Stimulated activated CD8-positive, alpha-beta memory T cell treated with anti-CD3 and anti-CD28 coated beads, Interleukin-15, amount 100 ng/mL, for 48 hours (primary cell): ENCODE results near the gene AP1M1.
"Not testable (repeated sequence)": the region's sequence is repeated elsewhere in the genome, so short reads cannot be mapped to it uniquely, and the experiment has no call there.

ENCODE experiments used
- DNase-seq, 2 donors: peaks; one replicate each; pipeline ENCODE4 v3.0.0-alpha.2; 2020; ENCODE audit warnings: low read depth in 2 of 2

Gene AP1M1

DNA sequence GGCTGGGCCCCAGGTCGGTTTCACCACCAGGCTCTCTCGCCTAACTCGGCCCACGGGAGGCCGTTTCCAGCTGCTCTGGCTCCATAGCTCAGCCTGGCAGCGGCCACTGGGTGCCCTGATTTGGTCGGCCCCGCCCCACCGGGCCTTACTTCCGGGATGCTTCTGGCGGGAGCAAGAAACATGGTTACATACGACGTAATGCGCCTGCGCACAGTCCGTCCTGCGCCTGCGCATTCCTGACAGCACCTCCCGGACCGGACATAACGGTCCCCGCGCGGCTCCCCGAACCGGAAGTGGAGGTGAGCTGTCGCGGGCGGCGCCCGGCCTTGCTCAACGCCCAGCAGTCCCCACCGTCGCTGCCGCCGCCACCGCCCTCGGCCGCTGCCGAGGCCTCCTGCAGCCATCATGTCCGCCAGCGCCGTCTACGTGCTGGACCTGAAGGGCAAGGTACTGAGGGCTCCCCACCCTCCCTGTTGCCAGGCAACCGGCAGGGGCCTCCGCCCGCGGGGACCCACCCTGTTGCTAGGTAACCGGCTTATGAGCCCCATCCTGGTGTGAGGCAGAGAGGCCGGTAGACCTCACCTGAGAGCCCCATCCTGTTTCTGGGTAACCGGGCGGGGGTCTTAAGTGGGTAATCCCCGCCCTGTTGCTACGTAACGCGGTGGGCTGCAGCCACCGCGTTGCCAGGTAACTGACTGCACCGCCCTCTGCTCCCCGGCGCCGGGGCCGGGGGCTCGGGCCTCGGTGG is at the start of gene AP1M1:
TSS of gene AP1M1 (plus strand) at position 290 of the 748 bp plus-strand sequence. CDS start at position 406, 116 bp downstream.
- peak; percentile 99 to 100 for DNase-seq

DNA sequence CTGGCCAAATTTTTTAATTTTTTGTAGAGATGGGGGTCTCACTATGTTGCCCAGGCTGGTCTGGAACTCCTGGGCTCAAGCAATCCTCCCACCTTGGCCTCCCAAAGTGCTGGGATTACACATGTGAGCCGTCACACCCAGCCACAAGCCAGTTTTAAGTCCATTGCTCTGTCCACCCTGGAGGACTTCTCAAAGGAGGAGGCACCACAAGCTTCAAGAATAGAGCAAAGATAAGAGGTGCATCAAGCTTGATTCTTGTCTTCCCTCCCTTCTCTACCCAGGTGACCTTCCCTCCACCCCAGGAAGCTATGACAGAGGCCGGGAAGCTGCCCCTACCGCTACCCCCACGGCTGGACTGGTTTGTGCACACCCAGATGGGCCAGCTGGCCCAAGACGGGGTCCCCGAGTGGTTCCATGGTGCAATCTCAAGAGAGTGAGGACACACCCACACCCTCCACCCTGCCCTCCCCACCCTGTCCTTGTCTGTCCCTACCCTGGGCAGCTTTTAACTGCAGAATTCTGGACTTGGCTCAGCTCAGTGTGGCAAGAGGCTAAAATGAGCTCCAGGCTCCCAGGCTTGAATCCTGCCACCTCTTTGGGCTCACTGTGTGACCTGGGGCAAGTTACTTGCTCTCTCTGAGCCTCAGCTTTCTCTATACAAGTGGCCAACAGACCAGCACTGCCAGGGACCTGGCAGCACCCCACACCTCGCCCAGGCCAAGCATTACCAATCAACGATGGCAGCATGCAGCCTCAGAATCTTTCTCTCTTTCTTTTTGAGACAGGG is 49.1 kb upstream of the AP1M1 start:
- no peak for DNase-seq

DNA sequence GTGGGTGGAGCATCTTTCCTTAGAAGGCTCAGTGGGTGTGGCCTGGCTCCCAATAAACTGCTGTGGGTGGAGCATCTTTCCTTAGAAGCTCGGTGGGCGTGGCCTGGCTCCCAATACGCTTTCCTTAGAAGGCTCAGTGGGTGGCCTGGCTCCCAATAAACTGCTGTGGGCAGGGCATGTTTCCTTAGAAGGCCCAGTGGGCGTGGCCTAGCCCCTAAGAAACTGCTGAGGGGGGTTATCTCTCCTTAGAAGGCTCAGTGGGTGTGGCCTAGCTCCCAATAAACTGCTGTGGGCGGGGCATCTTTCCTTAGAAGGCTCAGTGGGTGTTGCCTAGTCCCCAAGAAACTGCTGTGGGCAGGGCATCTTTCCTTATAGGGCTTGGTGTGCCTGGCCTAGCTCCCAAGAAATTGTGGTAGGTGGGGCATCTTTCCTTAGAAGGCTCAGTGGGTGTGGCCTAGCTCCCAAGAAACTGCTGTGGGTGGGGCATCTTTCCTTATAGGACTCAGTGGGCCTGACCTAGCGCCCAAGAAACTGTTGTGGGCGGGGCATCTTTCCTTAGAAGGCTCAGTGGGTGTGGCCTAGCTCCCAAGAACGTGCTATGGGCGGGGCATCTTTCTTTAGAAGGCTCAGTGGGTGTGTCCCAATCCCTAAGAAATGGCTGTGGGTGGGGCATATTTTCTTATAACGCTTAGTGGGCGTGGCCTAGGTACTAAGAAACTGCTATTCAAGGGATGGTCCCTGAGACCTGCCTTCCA is 44.0 kb upstream of the AP1M1 start:
- no peak for DNase-seq

DNA sequence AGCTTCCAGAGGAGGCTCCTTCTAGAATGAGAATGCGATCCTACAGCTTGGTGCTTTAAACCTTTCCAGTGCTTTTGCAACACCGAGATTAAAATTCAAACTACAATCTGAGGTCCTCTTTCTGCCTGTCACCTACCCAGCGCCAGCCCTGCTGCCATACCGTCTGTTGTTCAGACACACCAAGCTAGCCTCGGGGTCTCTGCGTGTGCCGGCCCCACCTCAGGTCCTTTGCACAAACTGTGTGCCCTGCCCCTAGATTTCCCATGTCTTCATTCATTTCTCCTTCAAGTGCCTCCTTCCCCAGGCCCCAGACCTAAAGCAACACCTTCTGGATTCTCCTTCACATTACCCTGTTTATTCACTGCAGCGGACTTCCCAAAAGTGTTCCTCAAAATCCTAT is 43.2 kb upstream of the AP1M1 start:
- DNase-seq, result no peak

DNA sequence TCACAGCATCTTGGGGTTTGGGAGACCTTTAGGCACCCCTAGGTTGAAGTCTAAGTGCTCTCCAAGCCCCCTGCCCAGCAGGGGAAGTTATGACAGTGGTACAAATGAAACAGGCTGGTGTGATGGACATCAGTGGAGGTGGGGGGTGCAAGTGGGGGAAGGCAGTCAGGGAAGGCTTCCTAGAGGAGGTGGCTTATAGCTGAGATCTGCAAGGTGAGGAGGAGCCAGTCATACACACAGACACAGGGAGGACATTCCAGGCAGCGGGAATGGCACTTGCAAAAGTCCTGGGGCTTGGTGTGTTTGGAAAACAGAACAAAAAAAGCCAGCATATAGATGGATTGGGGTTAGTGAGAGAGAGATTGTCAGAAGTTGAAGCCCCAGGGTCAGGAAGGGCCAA is 42.6 kb upstream of the AP1M1 start:
- DNase-seq, result no peak

DNA sequence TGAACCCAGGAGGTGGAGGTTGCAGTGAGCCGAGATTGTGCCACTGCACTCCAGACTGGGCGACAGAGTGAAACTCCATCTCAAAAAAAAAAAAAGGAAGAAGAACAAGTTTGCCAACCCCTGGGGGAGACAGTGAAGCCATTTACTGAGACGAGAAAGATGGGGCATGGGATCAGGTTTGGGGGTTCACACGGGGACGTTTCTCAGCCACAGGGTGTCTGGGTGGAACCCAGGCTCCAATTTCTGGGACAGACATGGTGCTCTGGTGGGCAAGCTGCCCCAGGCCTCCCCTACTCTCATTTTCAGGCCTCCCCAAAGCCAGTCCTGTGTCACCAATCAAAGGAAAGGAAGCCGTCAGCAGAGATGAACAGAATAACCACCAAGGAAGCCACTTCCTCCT is 40.8 kb upstream of the AP1M1 start:
- no peak for DNase-seq

DNA sequence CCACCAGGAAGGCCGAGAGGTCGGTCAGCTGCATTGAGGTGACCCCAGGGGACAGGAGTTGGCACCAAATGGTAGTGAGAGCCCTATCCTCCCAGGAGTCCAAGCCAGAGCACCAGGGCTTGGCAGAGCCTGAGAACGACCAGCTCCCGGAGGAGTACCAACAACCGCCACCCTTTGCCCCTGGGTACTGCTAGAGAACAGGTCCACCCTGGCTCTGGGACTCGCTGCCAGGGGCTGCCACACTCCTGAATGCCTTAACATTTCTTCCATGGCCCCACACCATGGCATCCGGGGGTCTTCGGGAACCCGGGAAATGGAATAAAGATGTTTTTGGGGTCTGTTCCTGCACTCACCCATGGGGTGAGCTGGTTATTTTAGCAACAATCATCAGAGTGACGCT is 40.1 kb upstream of the AP1M1 start:
- DNase-seq, result no peak

DNA sequence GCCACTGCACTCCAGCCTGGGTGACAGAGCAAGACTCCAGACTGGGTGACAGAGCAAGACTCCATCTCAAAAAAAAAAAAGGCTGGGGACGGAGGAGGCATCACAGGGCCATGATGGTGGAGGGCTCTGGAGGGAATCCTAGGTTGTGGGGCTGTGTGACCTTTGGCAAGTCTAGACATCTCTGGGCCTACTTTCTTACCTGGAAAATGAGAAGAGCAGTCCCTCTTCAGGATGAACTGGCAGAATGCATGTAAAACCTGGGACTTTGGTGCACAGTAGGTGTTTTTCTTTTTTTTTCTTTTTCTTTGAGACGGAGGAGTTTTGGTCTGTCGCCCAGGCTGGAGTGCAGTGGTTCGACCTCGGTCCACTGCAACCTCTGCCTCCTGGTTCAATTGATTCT is 38.1 kb upstream of the AP1M1 start:
- no peak for DNase-seq

DNA sequence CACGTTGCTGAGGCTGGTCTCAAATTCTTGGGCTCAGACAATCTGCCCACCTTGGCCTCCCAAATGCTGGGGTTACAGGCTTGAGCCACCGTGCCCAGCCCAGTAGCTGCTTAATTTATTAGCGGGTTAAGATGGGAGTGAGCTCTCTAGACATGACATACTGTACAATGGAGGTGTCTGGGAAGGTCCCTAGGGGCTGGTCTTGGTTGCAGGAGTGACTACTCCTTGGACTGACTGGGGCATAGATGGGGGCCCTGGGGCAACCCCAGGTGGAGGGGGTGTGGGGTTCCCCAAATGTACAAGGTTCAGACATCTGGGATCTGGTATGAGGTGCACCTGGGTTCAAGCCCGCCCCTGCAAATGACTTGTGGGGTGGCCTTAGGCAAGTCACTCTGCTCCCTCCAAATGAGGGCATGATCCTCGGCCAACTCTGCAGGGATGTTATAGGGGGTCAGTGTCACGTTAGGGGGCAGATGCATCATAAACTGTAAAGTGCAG is 37.2 kb upstream of the AP1M1 start:
- DNase-seq, result no peak

DNA sequence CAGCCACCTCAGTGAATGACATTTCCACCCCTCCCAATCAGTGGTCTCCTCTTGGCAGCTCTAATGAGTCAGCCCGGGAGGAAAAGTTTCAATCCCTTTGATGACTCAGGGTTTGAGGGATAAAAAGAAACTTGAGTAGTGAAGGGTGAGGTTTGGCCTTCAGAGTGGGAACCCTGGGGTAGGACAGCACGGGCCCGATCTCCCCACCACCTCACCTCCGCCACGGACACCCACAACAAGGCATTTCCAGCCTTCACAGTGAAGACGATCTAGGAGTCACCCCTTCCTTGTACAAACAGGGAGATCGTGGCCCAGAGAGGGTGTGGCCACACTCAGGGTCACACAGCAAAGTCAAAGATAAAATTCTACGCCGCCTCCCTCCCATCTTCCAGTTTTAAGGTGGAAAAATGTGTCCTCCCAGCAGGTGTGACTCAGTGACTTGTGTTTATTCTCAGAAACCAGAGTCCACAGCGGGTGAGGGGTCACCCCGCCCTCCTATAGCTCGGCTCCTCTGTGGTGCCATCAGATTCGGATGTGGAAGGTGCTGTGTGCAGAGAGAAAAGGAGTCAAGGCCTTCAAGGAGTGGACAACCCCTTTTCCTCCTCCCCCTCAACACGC is 36.7 kb upstream of the AP1M1 start:
- DNase-seq, result peak; percentile 65 to 66

DNA sequence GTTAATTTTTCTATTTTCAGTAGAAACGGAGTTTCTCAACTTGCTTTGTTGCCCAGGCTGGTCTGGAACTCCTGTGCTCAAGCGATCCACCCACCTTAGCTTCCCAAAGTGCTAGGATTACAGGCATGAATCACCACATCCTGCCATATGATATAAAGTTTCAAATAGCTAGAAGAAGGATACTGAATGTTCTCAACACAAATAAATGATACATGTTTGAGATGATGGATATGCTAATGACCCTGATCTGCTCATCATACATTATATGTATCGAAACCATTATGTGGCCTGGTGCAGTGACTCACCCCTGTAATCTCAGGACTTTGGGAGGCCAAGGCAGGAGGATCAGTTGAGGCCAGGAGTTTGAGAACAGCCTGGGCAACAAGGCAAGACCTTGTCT is 35.9 kb upstream of the AP1M1 start:
- DNase-seq, result no peak

DNA sequence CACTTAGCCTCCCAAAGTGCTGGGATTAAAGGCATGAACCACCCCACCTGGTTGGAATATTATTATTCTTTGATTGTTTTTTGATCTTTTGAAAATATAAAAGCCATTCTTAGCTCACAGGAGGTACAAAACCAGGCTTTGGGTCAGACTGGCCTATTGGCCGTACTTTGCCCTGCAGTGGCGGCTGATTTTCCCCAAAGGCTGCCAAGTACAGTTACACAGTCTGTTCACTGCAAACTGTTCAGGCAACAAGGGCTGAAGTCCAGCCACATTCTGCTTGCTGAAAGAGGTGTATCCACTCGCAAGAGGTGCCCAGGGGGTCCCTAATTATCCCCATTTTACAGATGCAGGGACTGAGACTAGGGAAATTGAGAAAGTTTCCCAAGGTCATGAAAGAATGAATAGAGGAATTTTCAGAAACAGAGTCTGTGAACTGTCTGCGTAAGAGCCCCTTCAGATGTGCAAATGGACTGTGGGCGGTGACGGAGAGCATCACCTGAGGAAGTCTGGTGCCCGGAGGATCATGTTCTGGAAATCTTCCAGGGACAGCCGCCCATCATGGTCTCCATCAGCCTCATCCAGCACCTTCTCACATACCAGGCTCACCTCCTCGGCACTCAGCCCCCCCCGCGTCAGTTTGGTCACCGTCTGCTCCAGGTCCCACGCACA is 33.4 kb upstream of the AP1M1 start:
- DNase-seq, result no peak

DNA sequence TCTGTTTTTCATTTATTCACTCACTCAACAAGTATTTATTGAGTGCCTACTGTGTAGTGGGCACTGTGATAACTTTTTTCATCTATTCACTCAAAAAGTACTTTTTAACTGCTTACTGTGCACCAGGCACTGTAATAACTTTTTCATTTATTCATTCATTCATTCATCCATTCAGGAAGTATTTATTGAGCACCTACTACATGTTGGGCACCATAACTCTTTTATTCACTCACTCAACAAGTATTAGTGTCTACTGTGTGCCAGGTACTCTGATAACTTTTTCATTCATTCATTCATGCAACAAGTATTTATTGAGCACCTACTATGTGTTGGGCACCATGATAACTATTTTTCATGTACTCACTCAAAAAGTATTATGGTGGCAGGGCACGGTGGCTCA is 31.3 kb upstream of the AP1M1 start:
- no peak for DNase-seq

DNA sequence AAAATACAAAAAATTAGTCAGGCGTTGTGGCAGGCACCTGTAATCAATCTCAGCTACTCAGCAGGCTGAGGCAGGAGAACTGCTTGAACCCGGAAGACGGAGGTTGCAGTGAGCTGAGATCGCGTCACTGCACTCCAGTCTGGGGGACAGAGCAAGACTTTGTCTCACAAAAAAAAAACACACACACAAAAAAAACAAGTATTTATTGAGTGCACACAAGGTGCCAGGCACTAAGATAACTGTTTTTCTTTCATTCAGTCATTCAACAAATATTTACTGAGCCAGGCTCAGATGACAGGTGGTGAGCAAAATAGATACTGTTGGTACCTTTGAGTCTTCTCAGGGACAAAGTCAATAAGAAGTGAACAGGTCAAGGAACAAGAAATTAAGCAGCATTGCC is 30.7 kb upstream of the AP1M1 start:
- no peak for DNase-seq

DNA sequence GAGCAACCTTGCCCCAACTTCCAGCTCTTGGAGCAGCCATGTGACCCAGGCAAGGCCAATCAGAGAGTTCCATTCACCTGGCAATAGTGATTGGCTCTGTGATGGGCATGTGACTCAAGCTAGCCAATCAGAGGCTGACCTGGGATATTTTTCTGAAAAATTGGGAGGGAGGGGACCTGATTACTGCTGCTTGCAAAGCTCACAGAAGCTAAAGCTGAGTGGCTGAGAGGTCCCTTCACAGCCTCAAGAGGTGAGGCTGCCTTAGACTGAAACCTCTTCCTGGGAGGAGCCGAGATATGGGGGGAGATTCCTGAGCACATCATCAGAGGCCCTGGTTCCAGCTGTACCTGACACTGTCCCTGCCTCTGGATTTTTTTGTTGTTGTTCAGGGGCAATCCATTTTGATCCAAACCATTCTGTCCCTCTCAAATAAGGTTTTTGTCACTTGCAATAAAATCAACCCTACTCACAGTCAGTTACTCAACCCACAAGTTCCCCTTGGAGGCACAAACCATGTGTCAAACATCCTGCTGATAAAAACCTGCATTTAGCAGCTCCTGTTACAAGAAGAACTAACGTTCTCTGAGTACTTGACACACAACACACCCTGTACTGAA is 29.1 kb upstream of the AP1M1 start:
- no peak for DNase-seq

DNA sequence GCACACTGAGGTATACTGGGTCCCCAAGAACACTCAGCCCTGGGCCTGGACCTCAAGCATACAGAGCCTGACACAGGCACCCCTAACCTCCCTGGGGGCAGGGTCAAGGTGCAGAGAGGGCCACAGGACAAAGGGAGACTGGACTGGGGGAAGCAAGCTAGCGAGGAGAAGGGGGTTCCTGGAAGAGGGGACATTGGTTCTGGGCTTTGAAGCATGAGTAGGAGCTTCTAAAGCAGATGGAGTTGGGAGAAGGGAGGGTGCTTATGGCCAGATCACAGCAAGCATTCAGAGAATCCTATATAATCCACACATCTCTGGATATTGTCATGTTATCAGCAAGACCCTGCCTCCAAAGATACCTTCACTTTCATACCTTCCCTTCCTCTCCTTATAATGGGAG is 27.6 kb upstream of the AP1M1 start:
- DNase-seq, result no peak

DNA sequence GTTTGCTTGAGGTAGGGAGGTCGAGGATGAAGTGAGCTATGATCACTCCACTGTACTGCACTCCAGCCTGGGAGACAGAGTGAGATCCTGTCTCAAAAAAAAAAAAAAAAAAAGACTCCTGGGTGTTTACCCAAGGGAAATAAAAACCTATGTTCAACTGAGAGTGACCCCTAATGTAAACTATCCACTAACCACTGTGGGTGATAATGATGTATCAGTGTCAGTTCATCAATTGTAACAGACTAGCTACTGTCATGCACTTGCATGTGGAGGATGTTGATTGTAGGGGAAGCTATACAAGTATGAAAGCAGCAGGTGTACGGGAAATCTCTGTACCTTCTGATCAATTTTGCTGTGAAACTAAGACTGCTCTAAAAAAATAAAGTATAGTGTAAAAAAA is 21.8 kb upstream of the AP1M1 start:
- DNase-seq, result no peak

DNA sequence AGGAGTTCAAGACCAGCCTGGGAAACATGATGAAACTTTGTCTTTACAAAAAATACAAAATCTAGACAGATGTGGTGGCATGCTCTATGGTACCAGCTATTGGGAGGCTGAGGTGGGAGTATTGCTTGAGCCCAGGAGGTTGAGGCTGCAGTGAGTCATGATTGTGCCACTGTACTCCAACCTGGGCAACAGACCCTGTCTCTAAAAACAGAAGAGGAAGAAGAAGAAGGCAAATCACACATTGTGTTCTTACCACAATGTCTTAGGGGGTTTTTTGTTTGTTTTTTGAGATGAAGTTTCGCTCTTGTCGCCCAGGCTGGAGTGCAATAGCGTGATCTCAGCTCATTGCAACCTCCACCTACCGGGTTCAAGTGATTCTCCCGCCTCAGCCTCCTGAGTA is 18.8 kb upstream of the AP1M1 start:
- not testable (repeated sequence) for DNase-seq

DNA sequence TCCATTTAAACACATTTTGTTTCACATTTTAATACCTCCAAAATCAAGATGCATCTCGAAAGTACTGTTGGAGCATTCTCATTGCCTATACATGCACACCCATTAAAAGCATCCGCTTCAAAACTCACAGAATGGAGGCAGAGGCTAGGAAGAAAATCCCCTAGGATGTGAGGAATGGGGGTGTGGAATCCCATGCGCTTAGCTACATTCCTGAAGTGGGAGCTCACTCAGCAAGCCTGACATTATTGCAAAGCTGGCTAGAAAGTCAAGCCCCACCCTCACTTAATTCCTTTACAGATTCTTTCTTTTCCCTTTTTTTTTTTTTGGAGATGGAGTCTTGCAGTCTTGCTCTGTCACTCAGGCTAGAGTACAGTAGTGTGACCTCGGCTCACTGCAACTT is 17.1 kb upstream of the AP1M1 start:
- DNase-seq, result no peak

DNA sequence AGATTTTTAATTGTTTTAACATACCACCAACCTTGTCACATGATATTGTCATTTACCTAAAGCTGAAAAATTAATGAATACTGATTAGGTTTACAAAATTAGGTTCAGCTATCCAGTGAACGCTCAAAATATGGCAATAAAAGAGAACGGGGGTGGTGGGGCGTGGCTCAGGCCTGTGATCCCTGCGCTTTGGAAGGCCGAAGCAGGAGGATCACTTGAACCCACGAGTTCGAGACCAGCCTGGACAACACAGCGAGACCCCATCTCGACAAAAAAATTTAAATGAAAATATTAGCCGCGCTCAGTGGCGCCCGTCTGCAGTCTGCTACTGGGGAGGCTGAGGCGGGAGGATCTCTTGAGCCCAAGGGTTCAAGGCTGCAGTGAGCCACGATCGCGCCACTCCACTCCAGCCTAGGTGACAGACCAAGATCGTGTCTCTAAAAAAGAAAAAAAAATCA is 13.0 kb upstream of the AP1M1 start:
- DNase-seq, result no peak
